H9 (cell line): ENCODE results near the gene RALGAPA1. TPM values are rescaled to one million over a fixed set of nuclear protein-coding genes. Genes with fewer than 3 reads are reported as not detected.

Source experiments
- DNase-seq: peaks from one replicate; pipeline ENCODE4 v3.0.0-alpha.2; 2017
- H2AFZ ChIP-seq: one replicate; pipeline ENCODE4 v1.6.1; 2013; ENCODE audit warnings: mild to moderate bottlenecking, low read length, control low read depth, moderate library complexity
- H2AK5ac ChIP-seq: 2 replicates; pipeline ENCODE4 v1.6.1; 2013; ENCODE audit warnings: low read length, control low read depth, mixed read lengths; ENCODE audit not compliant: insufficient read length
- H2BK120ac ChIP-seq: one replicate; pipeline ENCODE4 v1.6.1; 2013; ENCODE audit warnings: low read depth, mild to moderate bottlenecking, low read length, control low read depth, inconsistent platforms; ENCODE audit not compliant: poor library complexity, severe bottlenecking
- H2BK12ac ChIP-seq: 2 replicates; pipeline ENCODE4 v1.6.1; 2013; ENCODE audit warnings: low read length, control low read depth, mixed read lengths, low read depth; ENCODE audit not compliant: insufficient read length
- H2BK15ac ChIP-seq: 2 replicates; pipeline ENCODE4 v1.6.1; 2013; ENCODE audit warnings: low read depth, low read length, control low read depth
- H2BK20ac ChIP-seq: one replicate; pipeline ENCODE4 v1.6.1; 2013; ENCODE audit warnings: low read depth, mild to moderate bottlenecking, low read length, control low read depth, inconsistent platforms; ENCODE audit not compliant: poor library complexity, severe bottlenecking
- H2BK5ac ChIP-seq: 2 replicates; pipeline ENCODE4 v1.6.1; 2013; ENCODE audit warnings: low read length, control low read depth, mixed read lengths; ENCODE audit not compliant: insufficient read length
- H3K14ac ChIP-seq: 2 replicates; pipeline ENCODE4 v1.6.1; 2013; ENCODE audit warnings: low read length, control low read depth; ENCODE audit not compliant: insufficient read depth
- H3K18ac ChIP-seq: 2 replicates; pipeline ENCODE4 v1.6.1; 2013; ENCODE audit warnings: low read depth, mild to moderate bottlenecking, mixed read lengths, low read length, control low read depth; ENCODE audit not compliant: insufficient read length
- H3K23ac ChIP-seq: 2 replicates; pipeline ENCODE4 v1.6.1; 2013; ENCODE audit warnings: low read length, control low read depth, mixed read lengths, low read depth; ENCODE audit not compliant: insufficient read length
- H3K23me2 ChIP-seq: 2 replicates; pipeline ENCODE4 v1.6.1; 2013; ENCODE audit warnings: low read depth, mild to moderate bottlenecking, mixed read lengths, low read length, control low read depth; ENCODE audit not compliant: insufficient read length, poor library complexity, severe bottlenecking
- H3K27ac ChIP-seq: 2 replicates; pipeline ENCODE4 v1.5.1; 2013; ENCODE audit warnings: low read length, control low read depth, mixed read lengths, low read depth; ENCODE audit not compliant: insufficient read length
- H3K27me3 ChIP-seq: 2 replicates; pipeline ENCODE4 v1.6.1; 2013; ENCODE audit warnings: low read length, control low read depth, inconsistent platforms; ENCODE audit not compliant: insufficient read depth
- H3K4ac ChIP-seq: 2 replicates; pipeline ENCODE4 v1.6.1; 2013; ENCODE audit warnings: low read depth, mild to moderate bottlenecking, control low read depth, inconsistent platforms, low read length, moderate library complexity
- H3K4me1 ChIP-seq: 2 replicates; pipeline ENCODE4 v1.6.1; 2013; ENCODE audit warnings: low read length, control low read depth, inconsistent platforms; ENCODE audit not compliant: insufficient read depth
- H3K4me2 ChIP-seq: 2 replicates; pipeline ENCODE4 v1.6.1; 2013; ENCODE audit warnings: low read length, control low read depth, mixed read lengths; ENCODE audit not compliant: insufficient read length, insufficient read depth
- H3K56ac ChIP-seq: 2 replicates; pipeline ENCODE4 v1.6.1; 2013; ENCODE audit warnings: low read depth, mild to moderate bottlenecking, mixed read lengths, low read length, control low read depth; ENCODE audit not compliant: insufficient read length
- H3K79me1 ChIP-seq: 2 replicates; pipeline ENCODE4 v1.6.1; 2013; ENCODE audit warnings: low read depth, mild to moderate bottlenecking, moderate library complexity, low read length, control low read depth, inconsistent platforms; ENCODE audit not compliant: insufficient read depth, poor library complexity, severe bottlenecking
- H3K79me2 ChIP-seq: 2 replicates; pipeline ENCODE4 v1.6.1; 2013; ENCODE audit warnings: low read length, control low read depth, inconsistent platforms; ENCODE audit not compliant: insufficient read depth
- H3K9ac ChIP-seq: 2 replicates; pipeline ENCODE4 v1.6.1; 2013; ENCODE audit warnings: low read length, control low read depth, mixed read lengths; ENCODE audit not compliant: insufficient read length; ENCODE audit errors: extremely low read depth
- H3K9me3 ChIP-seq: one replicate; pipeline ENCODE4 v1.6.1; 2013; ENCODE audit warnings: low read depth, low read length, inconsistent platforms; ENCODE audit not compliant: control insufficient read depth
- H3T11ph ChIP-seq: one replicate; pipeline ENCODE4 v1.6.1; 2013; ENCODE audit warnings: mild to moderate bottlenecking, low read length, control low read depth, inconsistent platforms
- H4K20me1 ChIP-seq: one replicate; pipeline ENCODE4 v1.6.1; 2013; ENCODE audit not compliant: control insufficient read depth, insufficient read length, insufficient read depth
- H4K5ac ChIP-seq: 2 replicates; pipeline ENCODE4 v1.6.1; 2013; ENCODE audit warnings: low read depth, mild to moderate bottlenecking, mixed read lengths, low read length, control low read depth; ENCODE audit not compliant: insufficient read length
- H4K8ac ChIP-seq: replicated peaks from 2 replicates; pipeline ENCODE4 v1.6.1; 2013; ENCODE audit warnings: low read length, control low read depth, mixed read lengths, low read depth; ENCODE audit not compliant: insufficient read length
- H4K91ac ChIP-seq: 2 replicates; pipeline ENCODE4 v1.6.1; 2013; ENCODE audit warnings: low read depth, mild to moderate bottlenecking, moderate library complexity, mixed read lengths, low read length, control low read depth; ENCODE audit not compliant: insufficient read length
- H3K27ac Mint-ChIP-seq, 3 experiments: 2 replicates in 2 of 3; 3 replicates in 1 of 3; pipeline ENCODE4 v1.8.0; 2020 to 2021; ENCODE audit warnings: mixed read lengths in 3 of 3, mild to moderate bottlenecking in 1 of 3, moderate library complexity in 1 of 3
- H3K27me3 Mint-ChIP-seq: 2 replicates; pipeline ENCODE4 v1.8.0; 2021; ENCODE audit warnings: low read depth, mild to moderate bottlenecking, moderate library complexity, mixed read lengths
- H3K36me3 Mint-ChIP-seq, 3 experiments: 2 replicates in 2 of 3; 3 replicates in 1 of 3; pipeline ENCODE4 v1.8.0; 2020 to 2021; ENCODE audit warnings: low read depth in 3 of 3, mixed read lengths in 3 of 3; ENCODE audit not compliant: insufficient read depth in 1 of 3
- H3K4me1 Mint-ChIP-seq, 2 experiments: 2 replicates each; pipeline ENCODE4 v1.8.0; 2020; ENCODE audit warnings: mixed read lengths in 2 of 2
- H3K4me3 Mint-ChIP-seq, 2 experiments: 2 replicates in 1 of 2; 3 replicates in 1 of 2; pipeline ENCODE4 v1.8.0; 2020 to 2021; ENCODE audit warnings: mild to moderate bottlenecking in 2 of 2, mixed read lengths in 2 of 2, moderate library complexity in 1 of 2
- H3K9me3 Mint-ChIP-seq, 2 experiments: 2 replicates in 1 of 2; 3 replicates in 1 of 2; pipeline ENCODE4 v1.8.0; 2020; ENCODE audit warnings: mild to moderate bottlenecking in 2 of 2, mixed read lengths in 2 of 2, moderate library complexity in 1 of 2
- CTCF ChIP-seq: fragments of 200-600 bp; sonication (generic); conservative IDR thresholded peaks from 3 replicates; pipeline ENCODE4 v1.8.0; 2021; ENCODE audit warnings: antibody characterized with exemption, mild to moderate bottlenecking
- WGBS: extraction: QIAGEN DNeasy Blood & Tissue Kit; methylation state at CpG from one replicate; pipeline ENCODE4 v1.1.7; 2013; ENCODE audit warnings: missing lambda C conversion rate, low lambda C conversion rate, mixed read lengths; ENCODE audit not compliant: insufficient read length; ENCODE audit errors: extremely low coverage; 5-methylcytosine and 5-hydroxymethylcytosine counted together
- total RNA-seq: library from RNA; stranded (reverse); gene quantifications from 2 replicates; pipeline ENCODE4 v1.2.1, GENCODE V29; 2021

Gene RALGAPA1
- total RNA-seq, 1 experiment from 2014 or later: 29.8 TPM

GRCh38 chr14:35600253-35600652 lies 208.8 kb downstream of the RALGAPA1 start:
- H3K27me3 Mint-ChIP-seq: no peaks in the 10 kb centered on the region
- H2AFZ ChIP-seq: no peak overlapping the region
- no peaks in the 10 kb centered on the region for H3K23me2 ChIP-seq

More at GRCh38 chr14:35600253-35600652, 208.8 kb downstream of the RALGAPA1 start:
- Histone ChIP-seq H2AK5ac (no peak overlapping the region), H4K8ac (no peak overlapping the region), H3K9ac (no peak overlapping the region), H3K23ac (no peak overlapping the region), H2BK120ac (no peak overlapping the region), H3K18ac (no peak overlapping the region), H3K79me1 (no peaks in the 10 kb centered on the region), H3K4me2 (no peak overlapping the region), H3K9me3 (no peaks in the 10 kb centered on the region), H3K4ac (no peak overlapping the region), H3K27me3 (no peaks in the 10 kb centered on the region; the same call in 1 of the 2 replicates), H2BK5ac (no peak overlapping the region), H3K27ac (no peak overlapping the region), H4K91ac (no peak overlapping the region), H2BK20ac (no peak overlapping the region), H3T11ph (no peak overlapping the region), H3K79me2 (no peaks in the 10 kb centered on the region; the same call in 1 of the 2 replicates), H4K20me1 (no peaks in the 10 kb centered on the region), H3K4me1 (no peaks in the 10 kb centered on the region), H2BK15ac (no peak overlapping the region), H3K14ac (no peak overlapping the region), H4K5ac (no peak overlapping the region), H3K56ac (no peak overlapping the region), H2BK12ac (no peak overlapping the region)
- H3K27ac Mint-ChIP-seq: no peak overlapping the region
- H3K9me3 Mint-ChIP-seq: no peaks in the 10 kb centered on the region
- H3K4me3 Mint-ChIP-seq: no peak overlapping the region
- DNase-seq: no peak
- WGBS: no CpG with 5 or more reads among the region's 1 CpG
- no peaks in the 10 kb centered on the region for H3K4me1 Mint-ChIP-seq
- peaks cover 2 to 10% (median 3%) of the 10 kb centered on the region in 3 experiments; a peak in 5 of 7 replicates for H3K36me3 Mint-ChIP-seq
- TF ChIP-seq CTCF: no peak
